Fibroblast of skin of left quadriceps (primary cell): Measurements from ENCODE around the gene TMX4.

ENCODE experiments used
- DNase-seq, 2 experiments: peaks; one replicate each; pipeline ENCODE4 v3.0.0-alpha.2; 2013; ENCODE audit warnings: low read depth in 2 of 2

TMX4 gene

GRCh38 chr20:8018958-8019245 lies 659 bp downstream of the TMX4 start:
- peak in 1 of 2 experiments; percentile 11 for DNase-seq

GRCh38 chr20:8012724-8013123 lies 6.8 kb downstream of the TMX4 start:
- no peak for DNase-seq

GRCh38 chr20:8008733-8009132 lies 10.8 kb downstream of the TMX4 start:
- DNase-seq, result no peak

- no peak for DNase-seq
Observed at GRCh38 chr20:8007490-8007889, 12.1 kb downstream of the TMX4 start.

GRCh38 chr20:8005575-8006366 lies 13.8 kb downstream of the TMX4 start:
- no peak for DNase-seq

- no peak for DNase-seq
Observed at GRCh38 chr20:8005033-8005432, 14.5 kb downstream of the TMX4 start.

GRCh38 chr20:8002056-8002455 lies 17.5 kb downstream of the TMX4 start:
- DNase-seq, result no peak

- no peak for DNase-seq
Observed at GRCh38 chr20:8000796-8001195, 18.8 kb downstream of the TMX4 start.

- no peak for DNase-seq
Observed at GRCh38 chr20:7996898-7997297, 22.7 kb downstream of the TMX4 start.

- no peak for DNase-seq
Observed at GRCh38 chr20:7994809-7995208, 24.8 kb downstream of the TMX4 start.

GRCh38 chr20:7993703-7994102 lies 25.9 kb downstream of the TMX4 start:
- no peak for DNase-seq

GRCh38 chr20:7993238-7993637 lies 26.3 kb downstream of the TMX4 start:
- no peak for DNase-seq

GRCh38 chr20:7990385-7990784 lies 29.2 kb downstream of the TMX4 start:
- no peak for DNase-seq

GRCh38 chr20:7989379-7989778 lies 30.2 kb downstream of the TMX4 start:
- DNase-seq, result no peak

GRCh38 chr20:7985916-7986315 lies 33.6 kb downstream of the TMX4 start:
- no peak for DNase-seq

- no peak for DNase-seq
Observed at GRCh38 chr20:7984192-7984591, 35.4 kb downstream of the TMX4 start.

GRCh38 chr20:7981374-7981773 lies 38.2 kb downstream of the TMX4 start:
- no peak for DNase-seq

- peak; percentile 10 to 14 for DNase-seq
Observed at GRCh38 chr20:7980332-7981046, 39.1 kb downstream of the TMX4 start.

- DNase-seq, result no peak
Observed at GRCh38 chr20:7977709-7978108, 41.9 kb downstream of the TMX4 start.

GRCh38 chr20:7975851-7976414 lies 43.6 kb downstream of the TMX4 start:
- DNase-seq, result no peak

GRCh38 chr20:7974785-7975435 lies 44.7 kb downstream of the TMX4 start:
- DNase-seq, result no peak

- peak; percentile 2 to 8 for DNase-seq
Observed at GRCh38 chr20:7971536-7972280, 47.9 kb downstream of the TMX4 start.
